Measurements from ENCODE around the gene VOPP1.

VOPP1 gene

GRCh38 chr7:55538538-55538937 lies 33.8 kb downstream of the VOPP1 start:
- TF ChIP-seq, protein P1, sequence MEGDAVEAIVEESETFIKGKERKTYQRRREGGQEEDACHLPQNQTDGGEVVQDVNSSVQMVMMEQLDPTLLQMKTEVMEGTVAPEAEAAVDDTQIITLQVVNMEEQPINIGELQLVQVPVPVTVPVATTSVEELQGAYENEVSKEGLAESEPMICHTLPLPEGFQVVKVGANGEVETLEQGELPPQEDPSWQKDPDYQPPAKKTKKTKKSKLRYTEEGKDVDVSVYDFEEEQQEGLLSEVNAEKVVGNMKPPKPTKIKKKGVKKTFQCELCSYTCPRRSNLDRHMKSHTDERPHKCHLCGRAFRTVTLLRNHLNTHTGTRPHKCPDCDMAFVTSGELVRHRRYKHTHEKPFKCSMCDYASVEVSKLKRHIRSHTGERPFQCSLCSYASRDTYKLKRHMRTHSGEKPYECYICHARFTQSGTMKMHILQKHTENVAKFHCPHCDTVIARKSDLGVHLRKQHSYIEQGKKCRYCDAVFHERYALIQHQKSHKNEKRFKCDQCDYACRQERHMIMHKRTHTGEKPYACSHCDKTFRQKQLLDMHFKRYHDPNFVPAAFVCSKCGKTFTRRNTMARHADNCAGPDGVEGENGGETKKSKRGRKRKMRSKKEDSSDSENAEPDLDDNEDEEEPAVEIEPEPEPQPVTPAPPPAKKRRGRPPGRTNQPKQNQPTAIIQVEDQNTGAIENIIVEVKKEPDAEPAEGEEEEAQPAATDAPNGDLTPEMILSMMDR (IDR thresholded peaks at IDR 0.05; ENCODE audit: low read depth, low read length, missing control alignments): no peak
- no peak overlapping the region for H3K4me3 ChIP-seq (ENCODE audit: low read depth, low read length)
- in situ Hi-C loops (cut with HindIII; ENCODE audit: low sequenced_read_pairs): no loop called here
- peak; percentile 89 for DNase-seq (ENCODE audit: low read depth)

DNA sequence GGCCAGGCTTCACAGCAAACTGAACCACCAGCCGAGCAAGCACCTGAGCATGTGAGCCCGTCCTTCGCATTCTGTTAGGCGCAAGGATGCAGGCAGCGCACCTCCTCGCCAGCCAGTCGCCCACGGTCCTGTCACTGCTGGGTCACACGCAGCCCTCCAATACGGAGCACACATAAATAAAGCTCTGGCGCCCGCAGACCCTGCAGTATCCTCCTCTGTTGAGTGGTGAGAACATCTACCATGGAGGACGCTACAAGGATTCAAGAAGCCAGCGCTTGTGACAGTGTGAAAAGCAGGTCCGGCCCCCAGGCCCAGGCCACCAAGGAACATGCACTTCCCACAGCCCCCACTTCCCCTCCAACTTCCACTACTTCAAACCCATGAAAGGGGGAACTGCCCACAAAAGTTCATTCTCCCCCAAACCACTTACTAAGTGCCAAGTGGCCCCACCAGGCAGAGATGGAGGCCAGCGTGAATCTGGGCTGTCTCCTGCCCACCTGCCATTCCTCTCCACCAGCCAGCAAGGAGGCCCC lies 34.8 kb downstream of the VOPP1 start:
- no peak overlapping the region for H3K4me3 ChIP-seq (ENCODE audit: low read depth, low read length)
- in situ Hi-C loops (cut with HindIII; ENCODE audit: low sequenced_read_pairs): no loop called here
- TF ChIP-seq, protein P1 (IDR thresholded peaks at IDR 0.05; ENCODE audit: low read depth, low read length, missing control alignments): no peak
- no peak for DNase-seq (ENCODE audit: low read depth)

DNA sequence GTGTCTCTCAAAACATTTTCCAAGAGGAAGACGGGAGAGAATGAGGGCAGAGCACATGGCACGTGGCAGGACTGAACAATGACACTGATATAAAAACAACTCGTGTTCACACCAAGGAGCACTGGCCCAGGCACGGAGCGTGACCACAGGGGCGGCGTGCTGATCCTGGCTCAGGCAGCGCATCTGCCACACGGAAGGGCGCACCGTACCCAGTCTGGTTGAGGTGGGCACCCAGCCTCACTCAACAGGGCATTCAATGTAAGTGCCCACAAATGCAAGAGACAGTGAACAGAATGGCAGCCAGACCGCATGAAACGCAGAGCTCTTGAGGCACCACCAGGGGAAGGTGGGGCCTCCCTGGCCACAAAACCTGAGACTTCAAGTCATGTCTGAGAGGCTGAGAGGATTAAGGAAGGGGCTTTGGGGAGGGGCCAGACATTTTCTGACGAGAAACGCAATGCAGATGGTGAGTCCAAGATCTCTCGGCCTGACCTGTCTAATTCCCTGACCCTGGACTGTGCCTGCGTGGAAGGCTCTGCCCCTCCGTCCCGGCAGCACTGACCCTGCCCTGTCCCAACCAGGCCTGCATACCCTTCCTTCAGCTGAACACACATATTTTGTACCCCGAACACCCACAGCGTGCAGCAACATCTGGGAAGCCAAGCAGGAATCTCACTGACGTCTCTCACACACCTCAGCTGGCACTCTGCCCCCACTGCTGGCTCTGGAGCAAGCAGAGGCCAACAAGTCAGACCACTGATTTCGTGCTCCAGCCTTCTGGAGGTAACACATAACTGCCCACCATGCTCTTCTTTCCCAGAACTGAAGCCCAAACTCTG lies 35.5 kb downstream of the VOPP1 start:
- no peak overlapping the region for H3K4me3 ChIP-seq (ENCODE audit: low read depth, low read length)
- in situ Hi-C loops (cut with HindIII; ENCODE audit: low sequenced_read_pairs): no loop called here
- TF ChIP-seq, protein P1 (IDR thresholded peaks at IDR 0.05; ENCODE audit: low read depth, low read length, missing control alignments): no peak
- no peak for DNase-seq (ENCODE audit: low read depth)

GRCh38 chr7:55535617-55536016 lies 36.7 kb downstream of the VOPP1 start:
- in situ Hi-C loops (cut with HindIII; ENCODE audit: low sequenced_read_pairs): no loop called here
- no peak for DNase-seq (ENCODE audit: low read depth)
- TF ChIP-seq, protein P1 (IDR thresholded peaks at IDR 0.05; ENCODE audit: low read depth, low read length, missing control alignments): no peak
- no peak overlapping the region for H3K4me3 ChIP-seq (ENCODE audit: low read depth, low read length)

GRCh38 chr7:55534916-55535590 lies 37.2 kb downstream of the VOPP1 start:
- TF ChIP-seq, protein P1 (IDR thresholded peaks at IDR 0.05; ENCODE audit: low read depth, low read length, missing control alignments): no peak
- no peak overlapping the region for H3K4me3 ChIP-seq (ENCODE audit: low read depth, low read length)
- no peak for DNase-seq (ENCODE audit: low read depth)
- in situ Hi-C loops (cut with HindIII; ENCODE audit: low sequenced_read_pairs): no loop called here

DNA sequence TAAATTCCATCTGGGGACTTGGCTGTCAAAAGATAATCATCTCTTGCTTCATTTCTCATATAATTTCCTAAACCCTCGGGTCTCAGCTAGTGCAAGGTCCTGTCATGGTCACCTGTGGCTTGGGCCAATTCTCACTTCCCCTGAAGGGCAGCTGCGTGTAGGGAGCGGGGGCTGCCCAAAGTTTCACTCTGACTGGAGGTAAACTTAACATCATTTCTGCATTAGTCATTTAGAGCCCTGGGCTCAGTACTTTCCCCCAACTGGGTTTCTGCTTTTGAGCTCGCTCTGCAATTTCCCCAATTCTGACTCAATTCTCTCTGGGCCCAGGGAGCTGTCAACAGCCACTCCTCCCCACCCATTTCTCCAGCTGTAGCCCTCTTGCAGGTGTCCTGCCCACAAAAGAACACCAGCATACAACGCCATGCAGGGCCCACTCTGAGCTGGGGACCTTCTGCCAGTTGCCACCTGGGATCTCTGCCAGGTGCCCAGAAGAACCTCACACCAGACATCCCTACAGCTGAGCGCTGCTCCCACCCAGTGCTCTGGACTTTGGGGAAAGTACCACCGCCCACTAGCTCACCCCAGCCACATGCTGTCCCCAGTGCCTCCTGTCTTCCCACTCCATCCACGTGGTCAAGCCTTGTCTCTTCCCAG lies 37.9 kb downstream of the VOPP1 start:
- H3K4me3 ChIP-seq (ENCODE audit: low read depth, low read length): no peak overlapping the region
- TF ChIP-seq, protein P1 (IDR thresholded peaks at IDR 0.05; ENCODE audit: low read depth, low read length, missing control alignments): no peak
- DNase-seq (ENCODE audit: low read depth): no peak
- in situ Hi-C loops (cut with HindIII; ENCODE audit: low sequenced_read_pairs): no loop called here
